IMR-90 (cell line): Measurements from ENCODE around the gene CLOCK. TPM values are rescaled to one million over a fixed set of nuclear protein-coding genes. Genes with fewer than 3 reads are reported as not detected.

Experiments used
- ATAC-seq: fragments of 200-7000 bp; cut with Tn5 transposase; 2 replicates; pipeline ENCODE4 v1.9.1; 2020; ENCODE audit warnings: low read depth, mild to moderate bottlenecking, moderate library complexity
- BruUV-seq: library from RNA; stranded (reverse); fragments of 400-500 nt; replicated peaks from 2 replicates; lab custom pipeline; 2021; lab: Mats Ljungman, UMichigan
- CTCF ChIA-PET: fragments of 300-600 bp; formaldehyde crosslinking; extraction: SDS; loops from one replicate; lab custom pipeline; 2021; ENCODE audit warnings: antibody characterized with exemption; lab: Yijun Ruan, JAX
- POLR2A ChIA-PET: fragments of 300-600 bp; sonication (Branson Sonifier 250); formaldehyde crosslinking; loops from one replicate; lab custom pipeline; 2022; ENCODE audit warnings: antibody characterized with exemption; ENCODE audit not compliant: unreplicated experiment; lab: Charles Lee
- DNase-seq: peaks from one replicate; pipeline ENCODE4 v3.0.0; 2013
- H2AFZ ChIP-seq: replicated peaks from 2 replicates; pipeline ENCODE3; 2013; ENCODE audit warnings: low read length, mild to moderate bottlenecking; ENCODE audit not compliant: poor library complexity
- H2AK5ac ChIP-seq: 2 replicates; pipeline ENCODE4 v1.6.1; 2013; ENCODE audit warnings: low read depth, low read length, inconsistent platforms
- H2AK9ac ChIP-seq: replicated peaks from 2 replicates; pipeline ENCODE3; 2013; ENCODE audit warnings: mild to moderate bottlenecking, low read depth, low read length, moderate library complexity; ENCODE audit not compliant: poor library complexity
- H2BK120ac ChIP-seq: 2 replicates; pipeline ENCODE4 v1.6.1; 2013; ENCODE audit warnings: low read depth, low read length, inconsistent platforms
- H2BK15ac ChIP-seq: 3 replicates; pipeline ENCODE4 v1.6.1; 2013; ENCODE audit warnings: low read depth, low read length, inconsistent platforms
- H2BK20ac ChIP-seq: 2 replicates; pipeline ENCODE4 v1.6.1; 2013; ENCODE audit warnings: low read depth, mild to moderate bottlenecking, inconsistent platforms, low read length, moderate library complexity
- H2BK5ac ChIP-seq: 2 replicates; pipeline ENCODE4 v1.6.1; 2013; ENCODE audit warnings: mild to moderate bottlenecking, low read depth, low read length, inconsistent platforms; ENCODE audit not compliant: poor library complexity, severe bottlenecking
- H3K14ac ChIP-seq: replicated peaks from 2 replicates; pipeline ENCODE4 v1.6.1; 2013; ENCODE audit warnings: low read depth, low read length, inconsistent platforms
- H3K18ac ChIP-seq: 2 replicates; pipeline ENCODE4 v1.6.1; 2013; ENCODE audit warnings: low read depth, low read length, control low read depth
- H3K23ac ChIP-seq: 2 replicates; pipeline ENCODE4 v1.6.1; 2013; ENCODE audit warnings: low read depth, low read length, inconsistent platforms
- H3K27ac ChIP-seq: 2 replicates; pipeline ENCODE4 v1.5.1; 2013; ENCODE audit warnings: mild to moderate bottlenecking, control low read depth, low read length; ENCODE audit not compliant: insufficient read depth
- H3K27me3 ChIP-seq: 2 replicates; pipeline ENCODE4 v1.6.1; 2013; ENCODE audit warnings: low read length; ENCODE audit not compliant: control insufficient read depth, insufficient read depth
- H3K36me3 ChIP-seq: 2 replicates; pipeline ENCODE4 v1.6.1; 2013; ENCODE audit warnings: low read length, mixed read lengths; ENCODE audit not compliant: control insufficient read depth, insufficient read depth
- H3K4ac ChIP-seq: 2 replicates; pipeline ENCODE4 v1.6.1; 2013; ENCODE audit warnings: low read depth, low read length, inconsistent platforms
- H3K4me1 ChIP-seq: 2 replicates; pipeline ENCODE4 v1.6.1; 2013; ENCODE audit warnings: low read length, mixed read lengths; ENCODE audit not compliant: control insufficient read depth, insufficient read depth
- H3K4me2 ChIP-seq: 2 replicates; pipeline ENCODE4 v1.6.1; 2013; ENCODE audit warnings: low read depth, mild to moderate bottlenecking, control low read depth, low read length, moderate library complexity
- H3K4me3 ChIP-seq: 2 replicates; pipeline ENCODE4 v1.5.1; 2013; ENCODE audit warnings: low read depth, mild to moderate bottlenecking, control low read depth, low read length, moderate library complexity; ENCODE audit not compliant: insufficient read depth
- H3K56ac ChIP-seq: 2 replicates; pipeline ENCODE4 v1.6.1; 2013; ENCODE audit warnings: low read length, inconsistent platforms; ENCODE audit not compliant: insufficient read depth; ENCODE audit errors: extremely low read depth
- H3K79me1 ChIP-seq, 2 experiments: 2 replicates each; pipeline ENCODE4 v1.6.1; 2013; ENCODE audit warnings: low read length in 2 of 2, inconsistent platforms in 1 of 2, low read depth in 1 of 2
- H3K9ac ChIP-seq: 2 replicates; pipeline ENCODE4 v1.6.1; 2013; ENCODE audit warnings: low read depth, low read length, control low read depth
- H3K9me1 ChIP-seq: 2 replicates; pipeline ENCODE4 v1.6.1; 2013; ENCODE audit warnings: low read length, inconsistent platforms; ENCODE audit not compliant: insufficient read depth
- H3K9me3 ChIP-seq: 2 replicates; pipeline ENCODE4 v1.6.1; 2013; ENCODE audit warnings: low read length; ENCODE audit not compliant: control insufficient read depth, insufficient read depth
- H4K20me1 ChIP-seq: 2 replicates; pipeline ENCODE4 v1.6.1; 2013; ENCODE audit warnings: low read length, inconsistent platforms; ENCODE audit not compliant: insufficient read depth
- H4K5ac ChIP-seq: 2 replicates; pipeline ENCODE4 v1.6.1; 2013; ENCODE audit warnings: mild to moderate bottlenecking, low read depth, low read length, control low read depth
- H4K8ac ChIP-seq, 2 experiments: 2 replicates each; pipeline ENCODE4 v1.6.1; 2013; ENCODE audit warnings: low read depth in 2 of 2, low read length in 2 of 2, control low read depth in 1 of 2, inconsistent platforms in 1 of 2
- H4K91ac ChIP-seq: 2 replicates; pipeline ENCODE4 v1.6.1; 2013; ENCODE audit warnings: low read depth, low read length, inconsistent platforms; ENCODE audit not compliant: insufficient read depth
- CTCF ChIP-seq: conservative IDR thresholded peaks from 2 replicates; pipeline ENCODE4 v1.5.1; 2012; ENCODE audit warnings: mild to moderate bottlenecking, low read depth, low read length, improper control_type of control experiment
- ELK1 ChIP-seq: fragments of 150-350 bp; IDR thresholded peaks from 2 replicates; pipeline ENCODE4 v1.6.1; 2016; ENCODE audit warnings: low read depth, mild to moderate bottlenecking, low read length, moderate library complexity, borderline replicate concordance
- FOS ChIP-seq: fragments of 150-350 bp; IDR thresholded peaks from 2 replicates; pipeline ENCODE4 v1.6.1; 2016; ENCODE audit warnings: low read depth, low read length
- MXI1 ChIP-seq: IDR thresholded peaks from 2 replicates; pipeline ENCODE4 v1.6.1; 2012; ENCODE audit warnings: low read depth, mild to moderate bottlenecking, low read length, moderate library complexity, borderline replicate concordance
- POLR2A ChIP-seq: IDR thresholded peaks from 2 replicates; pipeline ENCODE4 v1.6.1; 2012; ENCODE audit warnings: mild to moderate bottlenecking, low read depth, low read length
- WGBS, 2 experiments: methylation state at CpG; one replicate each; pipeline versions ENCODE4 v1.1.5 to v1.1.7; 2013; ENCODE audit warnings: missing lambda C conversion rate in 2 of 2; ENCODE audit not compliant: insufficient read length in 1 of 2; ENCODE audit errors: extremely low coverage in 2 of 2; 5-methylcytosine and 5-hydroxymethylcytosine counted together
- dilution Hi-C: fragments of 300-500 bp; cut with HindIII; formaldehyde crosslinking; loops from one replicate; pipeline ENCODE4 v1.14.3; 2018; ENCODE audit warnings: low sequenced_read_pairs; ENCODE audit not compliant: unreplicated experiment
- in situ Hi-C: fragments of 300-500 bp; cut with MboI; formaldehyde crosslinking; loops from 3 replicates; pipeline ENCODE4 v1.14.3; 2019; ENCODE audit warnings: low sequenced_read_pairs, inconsistent platforms, mixed read lengths
- intact Hi-C: fragments of 100-400 bp; cut with micrococcal nuclease; formaldehyde crosslinking; loops from 2 replicates; pipeline ENCODE4 v1.10.0; 2022
- microRNA-seq, 2 experiments: library from miRNA; stranded (forward) in 1 of 2; unstranded in 1 of 2; fragments of 10-50 nt in 1 of 2; fragments of <30 nt in 1 of 2; gene quantifications in 1 of 2; microRNA quantifications in 1 of 2; one replicate each; pipeline versions ENCODE3 to v1.1.0; 2013 to 2020; ENCODE audit not compliant: insufficient read depth in 1 of 2, insufficient read length in 1 of 2, unreplicated experiment in 1 of 2
- polyA plus RNA-seq, 3 experiments: library from polyadenylated mRNA; depleted of rRNA; stranded (reverse); fragments of >200 nt; gene quantifications; 2 replicates each; pipeline ENCODE4 v1.2.3, GENCODE V29; 2012; ENCODE audit warnings: low replicate concordance in 1 of 3
- small RNA-seq, 5 experiments: library from RNA; depleted of rRNA; stranded (forward); fragments of <200 nt; gene quantifications; one replicate each; pipeline ENCODE3, GENCODE V24; 2012
- total RNA-seq: library from RNA; depleted of rRNA; stranded (reverse); fragments of >200 nt; gene quantifications from 2 replicates; pipeline ENCODE4 v1.2.3, GENCODE V29; 2012; rRNA removed

Gene CLOCK
- total and polyA plus RNA-seq, 2 of the 4 experiments (the other 2 are of a cell fraction): 7.3 to 53.4 TPM

GRCh38 chr4:55378617-55379467 is 167.9 kb downstream of the CLOCK start:
- Histone ChIP-seq H2AK9ac (no peak overlapping the region), H3K9ac (no peak overlapping the region), H4K91ac (no peak overlapping the region), H2BK5ac (no peak overlapping the region), H3K14ac (no peak overlapping the region), H2AK5ac (no peak overlapping the region), H2AFZ (no peak overlapping the region), H3K4me2 (no peak overlapping the region), H4K5ac (no peak overlapping the region), H4K8ac (no peak overlapping the region), H3K9me3 (no peaks in the 10 kb centered on the region), H3K9me1 (no peaks in the 10 kb centered on the region), H3K4me1 (no peaks in the 10 kb centered on the region), H3K4me3 (no peak overlapping the region), H3K23ac (no peak overlapping the region), H3K27ac (no peak overlapping the region), H4K20me1 (no peaks in the 10 kb centered on the region), H3K27me3 (no peaks in the 10 kb centered on the region), H3K36me3 (no peaks in the 10 kb centered on the region), H2BK20ac (no peak overlapping the region), H3K79me1 (no peaks in the 10 kb centered on the region), H3K18ac (no peak overlapping the region), H2BK15ac (no peak overlapping the region), H3K4ac (no peak overlapping the region), H3K56ac (no peak overlapping the region), H2BK120ac (no peak overlapping the region)
- WGBS, 2 experiments: 80 to 89% methylated on average over 1 to 2 of the region's 13 CpGs
- dilution Hi-C loops (no loop called here), in situ Hi-C loops (no loop called here), intact Hi-C loops (no loop called here)
- DNase-seq (no peak), ATAC-seq (no peak)
- BruUV-seq: no TSS peak
- ChIA-PET POLR2A (no interaction called here), CTCF (interaction anchor here (0.6 kb wide), 1 partner anchor 28 kb away, joined by 3 read pairs; no protein-coding TSS in a partner anchor)
- TF ChIP-seq ELK1 (no peak), FOS (no peak), CTCF (no peak), MXI1 (no peak), POLR2A (no peak)

Small RNA genes within 50 kb of the gene (microRNA-seq; reads per million reads assigned to microRNA genes)
- not detected for gene RF00019 (ENCODE audit: insufficient read depth, insufficient read length)

Small RNA genes within 50 kb of the gene (small RNA-seq; reads per million reads assigned to genes)
- gene RF00019: 0 reads per million in 5 experiments

Other genes with a start within 250 kb of the CLOCK start
- gene SRD5A3, start 200.7 kb downstream of the CLOCK start, total RNA-seq: 6.8 and 7.8 TPM in 2 replicates
- gene SRD5A3, start 200.7 kb downstream of the CLOCK start, polyA plus RNA-seq (2012; rRNA removed): 5.6 and 6.4 TPM in 2 replicates
- gene TMEM165, start 151.0 kb downstream of the CLOCK start, total RNA-seq: 49.6 and 88.3 TPM in 2 replicates
- 73.3 and 83.0 TPM in 2 replicates for gene TMEM165, start 151.0 kb downstream of the CLOCK start, polyA plus RNA-seq (2012; rRNA removed)
- not detected in 2 replicates for gene PDCL2, start 45.3 kb upstream of the CLOCK start, total RNA-seq
- not detected in 2 replicates for gene PDCL2, start 45.3 kb upstream of the CLOCK start, polyA plus RNA-seq (2012; rRNA removed)
- not detected in 2 replicates for gene NMU, start 89.4 kb upstream of the CLOCK start, total RNA-seq
- gene NMU, start 89.4 kb upstream of the CLOCK start, polyA plus RNA-seq (2012; rRNA removed): not detected in 2 replicates